Sigmoid colon (tissue), 4 donors: ENCODE measurements around the gene KLHL29.

Source experiments
- POLR2A ChIP-seq, 2 donors: fragments of 450-650 bp; IDR thresholded peaks; one replicate each; pipeline ENCODE4 v1.6.1; 2016; ENCODE audit warnings: antibody characterized with exemption in 2 of 2, mild to moderate bottlenecking in 2 of 2, moderate library complexity in 2 of 2
- POLR2AphosphoS5 ChIP-seq, 4 donors: sonication (generic); formaldehyde crosslinking; IDR thresholded peaks; one replicate each; pipeline ENCODE4 v1.6.1; 2017; ENCODE audit warnings: antibody characterized with exemption in 4 of 4
- TF ChIP-seq, protein P1 (sequence below), 4 experiments: fragments of 450-650 bp in 3 of 4; fragments of 200-600 bp in 1 of 4; IDR thresholded peaks; one replicate each; pipeline ENCODE4 v1.5.1; 2016 to 2019; ENCODE audit warnings: antibody characterized with exemption in 4 of 4, mild to moderate bottlenecking in 3 of 4, moderate library complexity in 2 of 4

GRCh38 chr2:23649303-23649702 is 264.3 kb downstream of the KLHL29 start:
- TF ChIP-seq, protein P1, sequence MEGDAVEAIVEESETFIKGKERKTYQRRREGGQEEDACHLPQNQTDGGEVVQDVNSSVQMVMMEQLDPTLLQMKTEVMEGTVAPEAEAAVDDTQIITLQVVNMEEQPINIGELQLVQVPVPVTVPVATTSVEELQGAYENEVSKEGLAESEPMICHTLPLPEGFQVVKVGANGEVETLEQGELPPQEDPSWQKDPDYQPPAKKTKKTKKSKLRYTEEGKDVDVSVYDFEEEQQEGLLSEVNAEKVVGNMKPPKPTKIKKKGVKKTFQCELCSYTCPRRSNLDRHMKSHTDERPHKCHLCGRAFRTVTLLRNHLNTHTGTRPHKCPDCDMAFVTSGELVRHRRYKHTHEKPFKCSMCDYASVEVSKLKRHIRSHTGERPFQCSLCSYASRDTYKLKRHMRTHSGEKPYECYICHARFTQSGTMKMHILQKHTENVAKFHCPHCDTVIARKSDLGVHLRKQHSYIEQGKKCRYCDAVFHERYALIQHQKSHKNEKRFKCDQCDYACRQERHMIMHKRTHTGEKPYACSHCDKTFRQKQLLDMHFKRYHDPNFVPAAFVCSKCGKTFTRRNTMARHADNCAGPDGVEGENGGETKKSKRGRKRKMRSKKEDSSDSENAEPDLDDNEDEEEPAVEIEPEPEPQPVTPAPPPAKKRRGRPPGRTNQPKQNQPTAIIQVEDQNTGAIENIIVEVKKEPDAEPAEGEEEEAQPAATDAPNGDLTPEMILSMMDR (IDR thresholded peaks at IDR 0.05), result no peak
- TF ChIP-seq POLR2A (IDR thresholded peaks at IDR 0.05) (no peak), POLR2AphosphoS5 (IDR thresholded peaks at IDR 0.05) (no peak)
